ENCODE results near the gene EML5.
"Not testable (repeated sequence)": the region's sequence is repeated elsewhere in the genome, so short reads cannot be mapped to it uniquely, and the experiment has no call there.

EML5 gene

GRCh38 chr14:88790501-88791251 lies 2.1 kb downstream of the EML5 start:
- H3K4me3 ChIP-seq (ENCODE audit: low read depth, low read length): peak overlapping the region; percentile 99
- no peaks in the 10 kb centered on the region for H3K9me3 ChIP-seq
- H3K27me3 ChIP-seq: no peaks in the 10 kb centered on the region
- no peak for TF ChIP-seq CTCF (IDR thresholded peaks at IDR 0.05; ENCODE audit: low read depth, low read length)
- peaks cover 31% of the 10 kb centered on the region for H3K36me3 ChIP-seq
- DNase-seq: no peak
- no peaks in the 10 kb centered on the region for H3K4me1 ChIP-seq

GRCh38 chr14:88789573-88789972 lies 3.2 kb downstream of the EML5 start:
- H3K4me3 ChIP-seq (ENCODE audit: low read depth, low read length): peak overlapping the region; percentile 99
- H3K36me3 ChIP-seq: peaks cover 34% of the 10 kb centered on the region
- DNase-seq, H3K27me3 ChIP-seq, H3K4me1 ChIP-seq, H3K9me3 ChIP-seq: not testable (repeated sequence)

- H3K4me1 ChIP-seq: no peaks in the 10 kb centered on the region
- TF ChIP-seq CTCF (IDR thresholded peaks at IDR 0.05; ENCODE audit: low read depth, low read length): no peak
These were observed 6.0 kb downstream of the EML5 start for GRCh38 chr14:88786715-88787114.

GRCh38 chr14:88785911-88786310 lies 6.8 kb downstream of the EML5 start:
- peaks cover 59% of the 10 kb centered on the region for H3K36me3 ChIP-seq
- H3K4me1 ChIP-seq: no peaks in the 10 kb centered on the region
- no peak for DNase-seq
- H3K27me3 ChIP-seq: no peaks in the 10 kb centered on the region
- peaks cover 5% of the 10 kb centered on the region for H3K9me3 ChIP-seq
- no peak overlapping the region for H3K4me3 ChIP-seq (ENCODE audit: low read depth, low read length)
- TF ChIP-seq CTCF (IDR thresholded peaks at IDR 0.05; ENCODE audit: low read depth, low read length): no peak

More at GRCh38 chr14:88786715-88787114, 6.0 kb downstream of the EML5 start:
- H3K27me3 ChIP-seq: no peaks in the 10 kb centered on the region
- H3K9me3 ChIP-seq: peaks cover 5% of the 10 kb centered on the region
- H3K4me3 ChIP-seq (ENCODE audit: low read depth, low read length): no peak overlapping the region
- peaks cover 51% of the 10 kb centered on the region for H3K36me3 ChIP-seq
- DNase-seq: no peak

- Histone ChIP-seq H3K9me3 (no peaks in the 10 kb centered on the region), H3K36me3 (peaks cover 80% of the 10 kb centered on the region), H3K27me3 (no peaks in the 10 kb centered on the region; the same call in 1 of the 2 replicates), H3K4me3 (ENCODE audit: low read depth, low read length) (no peak overlapping the region), H3K4me1 (peaks cover 35% of the 10 kb centered on the region)
- TF ChIP-seq CTCF (IDR thresholded peaks at IDR 0.05; ENCODE audit: low read depth, low read length): no peak
- DNase-seq: no peak
These were observed 17.2 kb downstream of the EML5 start for GRCh38 chr14:88775532-88775931.

- no peaks in the 10 kb centered on the region for H3K9me3 ChIP-seq
- no peak overlapping the region for H3K4me3 ChIP-seq (ENCODE audit: low read depth, low read length)
- no peaks in the 10 kb centered on the region; the same call in 1 of the 2 replicates for H3K27me3 ChIP-seq
- H3K36me3 ChIP-seq: peaks cover 76% of the 10 kb centered on the region
- no peak for TF ChIP-seq CTCF (IDR thresholded peaks at IDR 0.05; ENCODE audit: low read depth, low read length)
- peaks cover 31% of the 10 kb centered on the region for H3K4me1 ChIP-seq
- no peak for DNase-seq
These were observed 22.0 kb downstream of the EML5 start for GRCh38 chr14:88770736-88771135.
